IMR-90 (cell line): ENCODE results near the gene CDHR2. TPM values are rescaled to one million over a fixed set of nuclear protein-coding genes. Genes with fewer than 3 reads are reported as not detected.

Experiments used
- ATAC-seq: fragments of 200-7000 bp; cut with Tn5 transposase; 2 replicates; pipeline ENCODE4 v1.9.1; 2020; ENCODE audit warnings: low read depth, mild to moderate bottlenecking, moderate library complexity
- BruUV-seq: library from RNA; stranded (reverse); fragments of 400-500 nt; replicated peaks from 2 replicates; lab custom pipeline; 2021; lab: Mats Ljungman, UMichigan
- CTCF ChIA-PET: fragments of 300-600 bp; formaldehyde crosslinking; extraction: SDS; loops from one replicate; lab custom pipeline; 2021; ENCODE audit warnings: antibody characterized with exemption; lab: Yijun Ruan, JAX
- POLR2A ChIA-PET: fragments of 300-600 bp; sonication (Branson Sonifier 250); formaldehyde crosslinking; loops from one replicate; lab custom pipeline; 2022; ENCODE audit warnings: antibody characterized with exemption; ENCODE audit not compliant: unreplicated experiment; lab: Charles Lee
- DNase-seq: peaks from one replicate; pipeline ENCODE4 v3.0.0; 2013
- H2AFZ ChIP-seq: replicated peaks from 2 replicates; pipeline ENCODE3; 2013; ENCODE audit warnings: low read length, mild to moderate bottlenecking; ENCODE audit not compliant: poor library complexity
- H2AK5ac ChIP-seq: 2 replicates; pipeline ENCODE4 v1.6.1; 2013; ENCODE audit warnings: low read depth, low read length, inconsistent platforms
- H2AK9ac ChIP-seq: replicated peaks from 2 replicates; pipeline ENCODE3; 2013; ENCODE audit warnings: mild to moderate bottlenecking, low read depth, low read length, moderate library complexity; ENCODE audit not compliant: poor library complexity
- H2BK120ac ChIP-seq: 2 replicates; pipeline ENCODE4 v1.6.1; 2013; ENCODE audit warnings: low read depth, low read length, inconsistent platforms
- H2BK15ac ChIP-seq: 3 replicates; pipeline ENCODE4 v1.6.1; 2013; ENCODE audit warnings: low read depth, low read length, inconsistent platforms
- H2BK20ac ChIP-seq: 2 replicates; pipeline ENCODE4 v1.6.1; 2013; ENCODE audit warnings: low read depth, mild to moderate bottlenecking, inconsistent platforms, low read length, moderate library complexity
- H2BK5ac ChIP-seq: 2 replicates; pipeline ENCODE4 v1.6.1; 2013; ENCODE audit warnings: mild to moderate bottlenecking, low read depth, low read length, inconsistent platforms; ENCODE audit not compliant: poor library complexity, severe bottlenecking
- H3K14ac ChIP-seq: replicated peaks from 2 replicates; pipeline ENCODE4 v1.6.1; 2013; ENCODE audit warnings: low read depth, low read length, inconsistent platforms
- H3K18ac ChIP-seq: 2 replicates; pipeline ENCODE4 v1.6.1; 2013; ENCODE audit warnings: low read depth, low read length, control low read depth
- H3K23ac ChIP-seq: 2 replicates; pipeline ENCODE4 v1.6.1; 2013; ENCODE audit warnings: low read depth, low read length, inconsistent platforms
- H3K27ac ChIP-seq: 2 replicates; pipeline ENCODE4 v1.5.1; 2013; ENCODE audit warnings: mild to moderate bottlenecking, control low read depth, low read length; ENCODE audit not compliant: insufficient read depth
- H3K27me3 ChIP-seq: 2 replicates; pipeline ENCODE4 v1.6.1; 2013; ENCODE audit warnings: low read length; ENCODE audit not compliant: control insufficient read depth, insufficient read depth
- H3K36me3 ChIP-seq: 2 replicates; pipeline ENCODE4 v1.6.1; 2013; ENCODE audit warnings: low read length, mixed read lengths; ENCODE audit not compliant: control insufficient read depth, insufficient read depth
- H3K4ac ChIP-seq: 2 replicates; pipeline ENCODE4 v1.6.1; 2013; ENCODE audit warnings: low read depth, low read length, inconsistent platforms
- H3K4me1 ChIP-seq: 2 replicates; pipeline ENCODE4 v1.6.1; 2013; ENCODE audit warnings: low read length, mixed read lengths; ENCODE audit not compliant: control insufficient read depth, insufficient read depth
- H3K4me2 ChIP-seq: 2 replicates; pipeline ENCODE4 v1.6.1; 2013; ENCODE audit warnings: low read depth, mild to moderate bottlenecking, control low read depth, low read length, moderate library complexity
- H3K4me3 ChIP-seq: 2 replicates; pipeline ENCODE4 v1.5.1; 2013; ENCODE audit warnings: low read depth, mild to moderate bottlenecking, control low read depth, low read length, moderate library complexity; ENCODE audit not compliant: insufficient read depth
- H3K56ac ChIP-seq: 2 replicates; pipeline ENCODE4 v1.6.1; 2013; ENCODE audit warnings: low read length, inconsistent platforms; ENCODE audit not compliant: insufficient read depth; ENCODE audit errors: extremely low read depth
- H3K79me1 ChIP-seq, 2 experiments: 2 replicates each; pipeline ENCODE4 v1.6.1; 2013; ENCODE audit warnings: low read length in 2 of 2, inconsistent platforms in 1 of 2, low read depth in 1 of 2
- H3K9ac ChIP-seq: 2 replicates; pipeline ENCODE4 v1.6.1; 2013; ENCODE audit warnings: low read depth, low read length, control low read depth
- H3K9me1 ChIP-seq: 2 replicates; pipeline ENCODE4 v1.6.1; 2013; ENCODE audit warnings: low read length, inconsistent platforms; ENCODE audit not compliant: insufficient read depth
- H3K9me3 ChIP-seq: 2 replicates; pipeline ENCODE4 v1.6.1; 2013; ENCODE audit warnings: low read length; ENCODE audit not compliant: control insufficient read depth, insufficient read depth
- H4K20me1 ChIP-seq: 2 replicates; pipeline ENCODE4 v1.6.1; 2013; ENCODE audit warnings: low read length, inconsistent platforms; ENCODE audit not compliant: insufficient read depth
- H4K5ac ChIP-seq: 2 replicates; pipeline ENCODE4 v1.6.1; 2013; ENCODE audit warnings: mild to moderate bottlenecking, low read depth, low read length, control low read depth
- H4K8ac ChIP-seq, 2 experiments: 2 replicates each; pipeline ENCODE4 v1.6.1; 2013; ENCODE audit warnings: low read depth in 2 of 2, low read length in 2 of 2, control low read depth in 1 of 2, inconsistent platforms in 1 of 2
- H4K91ac ChIP-seq: 2 replicates; pipeline ENCODE4 v1.6.1; 2013; ENCODE audit warnings: low read depth, low read length, inconsistent platforms; ENCODE audit not compliant: insufficient read depth
- CEBPB ChIP-seq: IDR thresholded peaks from 2 replicates; pipeline ENCODE4 v1.6.1; 2012; ENCODE audit warnings: low read depth, low read length, improper control_type of control experiment
- CHD1 ChIP-seq: IDR thresholded peaks from 2 replicates; pipeline ENCODE4 v1.6.1; 2012; ENCODE audit warnings: low read depth, low read length, improper control_type of control experiment
- CTCF ChIP-seq: conservative IDR thresholded peaks from 2 replicates; pipeline ENCODE4 v1.5.1; 2012; ENCODE audit warnings: mild to moderate bottlenecking, low read depth, low read length, improper control_type of control experiment
- FOS ChIP-seq: fragments of 150-350 bp; IDR thresholded peaks from 2 replicates; pipeline ENCODE4 v1.6.1; 2016; ENCODE audit warnings: low read depth, low read length
- MAZ ChIP-seq: IDR thresholded peaks from 2 replicates; pipeline ENCODE4 v1.6.1; 2012; ENCODE audit warnings: low read depth, mild to moderate bottlenecking, low read length, improper control_type of control experiment, moderate library complexity, borderline replicate concordance
- MXI1 ChIP-seq: IDR thresholded peaks from 2 replicates; pipeline ENCODE4 v1.6.1; 2012; ENCODE audit warnings: low read depth, mild to moderate bottlenecking, low read length, moderate library complexity, borderline replicate concordance
- RAD21 ChIP-seq: IDR thresholded peaks from 2 replicates; pipeline ENCODE4 v1.6.1; 2012; ENCODE audit warnings: low read length, improper control_type of control experiment
- RFX5 ChIP-seq: IDR thresholded peaks from 2 replicates; pipeline ENCODE4 v1.8.0; 2012; ENCODE audit warnings: low read depth, mild to moderate bottlenecking, low read length, moderate library complexity
- SMC3 ChIP-seq: fragments of 150-350 bp; IDR thresholded peaks from 2 replicates; pipeline ENCODE4 v1.6.1; 2016; ENCODE audit warnings: low read depth, mild to moderate bottlenecking, antibody characterized with exemption, low read length, moderate library complexity
- USF2 ChIP-seq: fragments of 150-350 bp; IDR thresholded peaks from 2 replicates; pipeline ENCODE4 v1.6.1; 2017; ENCODE audit warnings: mild to moderate bottlenecking, antibody characterized with exemption, low read length, low read depth
- WGBS, 2 experiments: methylation state at CpG; one replicate each; pipeline versions ENCODE4 v1.1.5 to v1.1.7; 2013; ENCODE audit warnings: missing lambda C conversion rate in 2 of 2; ENCODE audit not compliant: insufficient read length in 1 of 2; ENCODE audit errors: extremely low coverage in 2 of 2; 5-methylcytosine and 5-hydroxymethylcytosine counted together
- dilution Hi-C: fragments of 300-500 bp; cut with HindIII; formaldehyde crosslinking; loops from one replicate; pipeline ENCODE4 v1.14.3; 2018; ENCODE audit warnings: low sequenced_read_pairs; ENCODE audit not compliant: unreplicated experiment
- in situ Hi-C: fragments of 300-500 bp; cut with MboI; formaldehyde crosslinking; loops from 3 replicates; pipeline ENCODE4 v1.14.3; 2019; ENCODE audit warnings: low sequenced_read_pairs, inconsistent platforms, mixed read lengths
- intact Hi-C: fragments of 100-400 bp; cut with micrococcal nuclease; formaldehyde crosslinking; loops from 2 replicates; pipeline ENCODE4 v1.10.0; 2022
- polyA plus RNA-seq, 3 experiments: library from polyadenylated mRNA; depleted of rRNA; stranded (reverse); fragments of >200 nt; gene quantifications; 2 replicates each; pipeline ENCODE4 v1.2.3, GENCODE V29; 2012; ENCODE audit warnings: low replicate concordance in 1 of 3
- total RNA-seq: library from RNA; depleted of rRNA; stranded (reverse); fragments of >200 nt; gene quantifications from 2 replicates; pipeline ENCODE4 v1.2.3, GENCODE V29; 2012

CDHR2 gene
- total and polyA plus RNA-seq, 2 of the 4 experiments (the other 2 are of a cell fraction) = not detected

GRCh38 chr5:176619203-176619568, 70.0 kb downstream of the CDHR2 start:
- Histone ChIP-seq H4K8ac (peak overlapping the region; percentile 16 to 47; a peak in 1 of 4 replicates), H2BK20ac (no peak overlapping the region), H2BK120ac (peak overlapping the region; percentile 6; the same call in 1 of the 2 replicates), H3K4me3 (no peak overlapping the region), H3K23ac (no peak overlapping the region), H4K91ac (no peak overlapping the region), H3K27me3 (peaks cover 32% of the 10 kb centered on the region), H2AFZ (peak overlapping the region; percentile 88), H2AK5ac (no peak overlapping the region), H4K5ac (no peak overlapping the region), H3K9me3 (no peaks in the 10 kb centered on the region), H3K4me1 (peaks cover 27% of the 10 kb centered on the region), H3K14ac (no peak overlapping the region), H3K36me3 (no peaks in the 10 kb centered on the region), H3K56ac (no peak overlapping the region), H2BK5ac (no peak overlapping the region), H2AK9ac (no peak overlapping the region), H3K79me1 (peaks cover 0 to 4% of the 10 kb centered on the region in 2 experiments; a peak in 1 of 4 replicates), H3K9me1 (peaks cover 10% of the 10 kb centered on the region), H2BK15ac (peak overlapping the region; percentile 70; the same call in 1 of the 3 replicates), H3K18ac (no peak overlapping the region), H4K20me1 (no peaks in the 10 kb centered on the region; the same call in 1 of the 2 replicates), H3K4ac (peak overlapping the region; percentile 22; the same call in 1 of the 2 replicates), H3K9ac (no peak overlapping the region), H3K4me2 (peak overlapping the region; percentile 60), H3K27ac (no peak overlapping the region)
- WGBS, 2 experiments = 2% methylated on average over 20 of the region's 31 CpGs; no CpG with 5 or more reads in 1 of the 2 experiments
- CTCF ChIA-PET = no interaction called here
- POLR2A ChIA-PET = no interaction called here
- in situ Hi-C loops (no loop called here), intact Hi-C loops (loop anchor here (1.0 to 5.0 kb wide), 2 partner anchors 45 to 202 kb away; partner anchors contain the start of gene CLTB), dilution Hi-C loops (no loop called here)
- BruUV-seq = no TSS peak
- ATAC-seq = peak; percentile 95
- DNase-seq = peak; percentile 86
- TF ChIP-seq RAD21 (peak; percentile 80), FOS (no peak), CHD1 (no peak), CEBPB (no peak), SMC3 (peak; percentile 76), MAZ (peak; percentile 87), USF2 (no peak), MXI1 (no peak), CTCF (peak; percentile 72), RFX5 (no peak)
